AG04449 (cell line): ENCODE results near the gene DYNC1I2.

Source experiments
- CTCF ChIA-PET: fragments of 350-600 bp; formaldehyde crosslinking; extraction: SDS; loops from one replicate; lab custom pipeline; 2021; ENCODE audit warnings: antibody characterized with exemption; lab: Yijun Ruan, JAX
- POLR2A ChIA-PET: fragments of 400-600, 350-600 bp; formaldehyde crosslinking; extraction: SDS; loops from one replicate; lab custom pipeline; 2020; ENCODE audit warnings: antibody characterized with exemption, inconsistent platforms; lab: Yijun Ruan, JAX
- DNase-seq: peaks from one replicate; pipeline ENCODE4 v3.0.0-alpha.2; 2010; ENCODE audit warnings: low read depth, low spot score
- H3K4me3 ChIP-seq: 2 replicates; pipeline ENCODE4 v1.5.1; 2011; ENCODE audit warnings: low read depth, mild to moderate bottlenecking, control low read depth, low read length
- TF ChIP-seq, protein P1 (sequence below): IDR thresholded peaks from one replicate; pipeline ENCODE4 v1.5.1; 2011; ENCODE audit warnings: mild to moderate bottlenecking, moderate library complexity, low read length, control low read depth, inconsistent platforms; ENCODE audit not compliant: insufficient read depth; ENCODE audit errors: missing control alignments

DYNC1I2 gene

DNA sequence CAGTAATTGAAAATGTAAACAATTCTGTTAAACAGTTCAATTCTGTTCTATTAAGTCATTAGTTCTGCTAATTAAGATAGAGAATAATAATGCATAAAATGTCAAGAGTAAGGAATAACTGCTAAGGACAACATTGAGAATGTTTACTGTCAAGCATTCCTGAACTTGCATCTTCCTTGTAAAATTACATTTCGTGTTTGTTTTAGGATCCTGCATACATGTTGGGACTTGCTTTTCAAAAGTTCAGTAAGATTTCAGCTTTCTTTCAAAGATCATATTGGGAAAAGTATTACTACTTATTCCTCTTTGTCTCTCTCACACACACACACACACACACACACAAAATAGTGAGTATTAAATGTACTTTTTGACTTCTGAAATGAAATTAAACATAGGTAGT, 20.5 kb downstream of the DYNC1I2 start:
- ChIA-PET POLR2A (interaction anchor here (0.8 kb wide), 1 partner anchor 393 kb away, joined by 4 read pairs; no protein-coding TSS in a partner anchor), CTCF (interaction anchor here (0.9 to 12.8 kb wide), 9 partner anchors 9 to 783 kb away, joined by 3 to 355 read pairs (median 4); partner anchors contain the start of gene DLX2)
- DNase-seq = no peak
- TF ChIP-seq, protein P1, sequence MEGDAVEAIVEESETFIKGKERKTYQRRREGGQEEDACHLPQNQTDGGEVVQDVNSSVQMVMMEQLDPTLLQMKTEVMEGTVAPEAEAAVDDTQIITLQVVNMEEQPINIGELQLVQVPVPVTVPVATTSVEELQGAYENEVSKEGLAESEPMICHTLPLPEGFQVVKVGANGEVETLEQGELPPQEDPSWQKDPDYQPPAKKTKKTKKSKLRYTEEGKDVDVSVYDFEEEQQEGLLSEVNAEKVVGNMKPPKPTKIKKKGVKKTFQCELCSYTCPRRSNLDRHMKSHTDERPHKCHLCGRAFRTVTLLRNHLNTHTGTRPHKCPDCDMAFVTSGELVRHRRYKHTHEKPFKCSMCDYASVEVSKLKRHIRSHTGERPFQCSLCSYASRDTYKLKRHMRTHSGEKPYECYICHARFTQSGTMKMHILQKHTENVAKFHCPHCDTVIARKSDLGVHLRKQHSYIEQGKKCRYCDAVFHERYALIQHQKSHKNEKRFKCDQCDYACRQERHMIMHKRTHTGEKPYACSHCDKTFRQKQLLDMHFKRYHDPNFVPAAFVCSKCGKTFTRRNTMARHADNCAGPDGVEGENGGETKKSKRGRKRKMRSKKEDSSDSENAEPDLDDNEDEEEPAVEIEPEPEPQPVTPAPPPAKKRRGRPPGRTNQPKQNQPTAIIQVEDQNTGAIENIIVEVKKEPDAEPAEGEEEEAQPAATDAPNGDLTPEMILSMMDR = no peak
- no peak overlapping the region for H3K4me3 ChIP-seq

DNA sequence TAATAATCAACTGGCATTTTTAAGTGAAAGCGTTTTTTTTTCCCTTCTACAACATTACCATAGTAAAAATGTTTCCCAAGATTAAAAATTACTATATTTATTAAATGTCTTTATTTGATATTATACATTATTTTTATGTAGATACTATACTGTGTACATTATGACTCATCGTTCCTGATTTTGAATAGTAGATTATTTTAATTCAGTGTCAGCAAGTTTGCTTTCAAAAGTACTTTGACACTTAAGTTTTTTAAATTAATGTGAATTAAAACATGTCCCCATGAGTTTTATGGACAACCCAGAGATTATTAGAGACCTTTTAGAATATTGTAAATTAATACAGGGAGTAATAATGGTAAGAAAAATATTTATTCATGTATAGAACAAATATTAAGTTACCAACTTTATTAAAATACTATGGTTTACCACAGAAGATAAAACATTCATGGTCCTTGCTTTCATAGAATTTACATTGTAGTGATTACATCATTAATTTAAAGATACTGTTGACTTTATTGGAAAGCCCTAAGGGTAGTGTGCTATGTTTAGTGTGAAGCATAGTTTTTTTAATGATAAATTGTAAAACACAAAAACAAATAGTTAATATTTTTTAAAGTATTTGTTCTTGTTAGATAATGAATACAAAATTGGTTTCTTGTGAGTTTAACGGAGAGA, 21.9 kb downstream of the DYNC1I2 start:
- no peak overlapping the region for H3K4me3 ChIP-seq
- ChIA-PET POLR2A (no interaction called here), CTCF (interaction anchor here (1.1 to 12.8 kb wide), 4 partner anchors 15 to 401 kb away, joined by 3 to 355 read pairs (median 18); partner anchors contain the start of gene DLX2)
- TF ChIP-seq, protein P1 = no peak
- DNase-seq = no peak

GRCh38 chr2:171711351-171711750, 24.1 kb downstream of the DYNC1I2 start:
- TF ChIP-seq, protein P1 = no peak
- H3K4me3 ChIP-seq = no peak overlapping the region
- POLR2A ChIA-PET = interaction anchor here (0.8 to 1.2 kb wide), 2 partner anchors 24 to 388 kb away, joined by 3 read pairs; no protein-coding TSS in a partner anchor
- no peak for DNase-seq
- CTCF ChIA-PET = interaction anchor here (0.8 to 5.6 kb wide), 7 partner anchors 14 to 750 kb away, joined by 3 to 33 read pairs (median 3); partner anchors contain the start of gene DLX2

DNA sequence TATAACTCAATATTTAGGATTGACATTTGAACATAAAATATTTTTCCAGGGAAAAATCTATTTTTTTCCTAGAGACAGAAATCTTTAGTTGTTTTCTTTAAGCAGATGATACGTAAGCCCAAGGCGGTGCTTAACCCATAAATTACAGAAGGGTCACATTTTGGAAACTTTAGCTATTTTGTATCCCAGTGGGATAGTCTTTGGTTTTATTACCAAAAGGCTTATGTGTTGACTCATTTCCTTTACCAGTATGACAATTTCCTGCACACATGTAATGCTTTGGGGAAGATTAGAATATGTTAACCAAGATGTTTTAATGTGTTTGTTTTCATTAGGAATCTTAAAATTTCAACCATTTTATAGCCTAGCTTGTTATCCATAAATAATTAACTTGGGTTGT, 24.8 kb downstream of the DYNC1I2 start:
- peak; percentile 67 for DNase-seq
- ChIA-PET POLR2A (interaction anchor here (1.2 kb wide), 1 partner anchor 387 kb away, joined by 3 read pairs; no protein-coding TSS in a partner anchor), CTCF (interaction anchor here (0.6 to 5.6 kb wide), 5 partner anchors 9 to 401 kb away, joined by 3 to 33 read pairs (median 4); partner anchors contain the start of gene DLX2)
- TF ChIP-seq, protein P1 = no peak
- no peak overlapping the region for H3K4me3 ChIP-seq

GRCh38 chr2:171718720-171719119, 31.5 kb downstream of the DYNC1I2 start:
- H3K4me3 ChIP-seq = no peak overlapping the region
- TF ChIP-seq, protein P1 = no peak
- DNase-seq = no peak
- ChIA-PET CTCF (interaction anchor here (1.2 kb wide), 1 partner anchor 145 kb away, joined by 3 read pairs; no protein-coding TSS in a partner anchor), POLR2A (no interaction called here)

- CTCF ChIA-PET = interaction anchor here (1.0 to 1.2 kb wide), 3 partner anchors 16 to 146 kb away, joined by 3 to 4 read pairs (median 3); no protein-coding TSS in a partner anchor
- no peak for DNase-seq
- H3K4me3 ChIP-seq = no peak overlapping the region
- POLR2A ChIA-PET = no interaction called here
- TF ChIP-seq, protein P1 = no peak
These were observed 32.4 kb downstream of the DYNC1I2 start for GRCh38 chr2:171719660-171720059.
